Spleen (tissue), 11 donors: ENCODE results near the gene GPR152. TPM values are rescaled to one million over a fixed set of nuclear protein-coding genes. Genes with fewer than 3 reads are reported as not detected.

Experiments used
- DNase-seq: peaks from one replicate; pipeline ENCODE4 v3.0.0-alpha.2; 2020
- H3K27ac ChIP-seq, 8 donors: fragments of 200-600 bp; sonication (generic) in 7 of 8; 1 replicate in 4 of 8; 2 replicates in 4 of 8; pipeline versions ENCODE4 v1.5.0 to v1.8.0; 2016 to 2021; ENCODE audit warnings: inconsistent platforms in 4 of 8, mild to moderate bottlenecking in 4 of 8, moderate library complexity in 1 of 8
- H3K27me3 ChIP-seq, 7 donors: fragments of 200-600 bp; sonication (generic) in 6 of 7; replicated peaks in 1 of 7; 1 replicate in 4 of 7; 2 replicates in 3 of 7; pipeline versions ENCODE4 v1.5.0 to v1.8.0; 2016 to 2021; ENCODE audit warnings: inconsistent platforms in 3 of 7, mild to moderate bottlenecking in 1 of 7
- H3K36me3 ChIP-seq, 6 donors: fragments of 200-600 bp; sonication (generic) in 5 of 6; 1 replicate in 4 of 6; 2 replicates in 2 of 6; pipeline versions ENCODE4 v1.5.0 to v1.8.0; 2016 to 2021; ENCODE audit warnings: inconsistent platforms in 2 of 6
- H3K4me1 ChIP-seq, 6 donors: fragments of 200-600 bp; sonication (generic) in 5 of 6; 1 replicate in 3 of 6; 2 replicates in 3 of 6; pipeline versions ENCODE4 v1.5.0 to v1.8.0; 2016 to 2021; ENCODE audit warnings: inconsistent platforms in 3 of 6
- H3K4me3 ChIP-seq, 8 donors: fragments of 200-600 bp; sonication (generic) in 7 of 8; 1 replicate in 4 of 8; 2 replicates in 4 of 8; pipeline versions ENCODE4 v1.5.0 to v1.8.0; 2016 to 2021; ENCODE audit warnings: inconsistent platforms in 4 of 8, mild to moderate bottlenecking in 4 of 8, moderate library complexity in 2 of 8
- H3K9me3 ChIP-seq, 8 donors: fragments of 200-600 bp; sonication (generic) in 7 of 8; 1 replicate in 4 of 8; 2 replicates in 4 of 8; pipeline versions ENCODE4 v1.5.0 to v1.8.0; 2016 to 2021; ENCODE audit warnings: inconsistent platforms in 4 of 8
- POLR2A ChIP-seq, 3 donors: fragments of 450-650 bp; IDR thresholded peaks; one replicate each; pipeline ENCODE4 v1.5.1; 2017; ENCODE audit warnings: antibody characterized with exemption in 3 of 3, mild to moderate bottlenecking in 1 of 3
- POLR2AphosphoS5 ChIP-seq, 3 donors: sonication (generic); formaldehyde crosslinking; IDR thresholded peaks; one replicate each; pipeline ENCODE4 v1.5.1; 2017; ENCODE audit warnings: antibody characterized with exemption in 3 of 3
- WGBS, 5 donors: extraction: QIAGEN DNeasy Blood & Tissue Kit in 3 of 5; methylation state at CpG; one replicate each; pipeline versions ENCODE4 v1.1.5 to v1.1.7; 2013 to 2018; 5-methylcytosine and 5-hydroxymethylcytosine counted together
- intact Hi-C: fragments of 100-400 bp; cut with DNase I; formaldehyde crosslinking; loops from one replicate; pipeline ENCODE4 v1.15.0; 2023; ENCODE audit warnings: low total_unique reads
- polyA plus RNA-seq, 3 donors: library from polyadenylated mRNA; stranded (reverse); fragments of 200-250 nt; gene quantifications; one replicate each; pipeline ENCODE4 v1.2.1, GENCODE V29; 2013
- total RNA-seq, 7 donors: library from RNA; depleted of rRNA in 3 of 7; stranded (reverse); fragments of >200 nt in 3 of 7; fragmentation: NEBNext Ultra II Directional in 4 of 7; extraction: Animal tissue kit (Norgen Biotek cat#: 25700) in 4 of 7; gene quantifications; one replicate each; pipeline versions ENCODE4 v1.1.0 to v1.2.1, GENCODE V29; 2016 to 2021
- TF ChIP-seq, protein P1 (sequence below), 11 experiments: fragments of 200-600 bp in 7 of 11; fragments of 450-650 bp in 4 of 11; sonication (generic) in 4 of 11; IDR thresholded peaks in 8 of 11; conservative IDR thresholded peaks in 3 of 11; 1 replicate in 7 of 11; 2 replicates in 4 of 11; pipeline versions ENCODE4 v1.4.0 to v1.8.0; 2016 to 2021; ENCODE audit warnings: antibody characterized with exemption in 11 of 11, inconsistent platforms in 4 of 11, mild to moderate bottlenecking in 1 of 11
- donor health status: healthy with polysubstance abuse.
- donor health status: DM: no; HTN: no; CAD: no; lungs with moderate emphysema.
- donor health status: DM: no; HTN: no; CAD: no.
- donor health status: Bipolar disorder and iron deficiency.
- donor health status: healthy.
- donor health status: DM: no; HTN: no; CAD: no.
- donor health status: DM: yes; HTN: yes; CAD: no.

GPR152 gene
- total and polyA plus RNA-seq, 10 donors = 0.10 TPM; not detected in 9

GRCh38 chr11:67492801-67493547, 40.4 kb upstream of the GPR152 start:
- WGBS, 5 donors = 77 to 84% (median 83%) methylated on average over 27 to 46 of the region's 46 CpGs
- peaks cover 0 to 100% (median 95%) of the 10 kb centered on the region in 6 donors for H3K36me3 ChIP-seq
- H3K9me3 ChIP-seq = no peaks in the 10 kb centered on the region
- no peak overlapping the region for H3K4me3 ChIP-seq
- no peak overlapping the region for H3K27ac ChIP-seq
- TF ChIP-seq POLR2A (IDR thresholded peaks at IDR 0.05) (no peak), POLR2AphosphoS5 (IDR thresholded peaks at IDR 0.05) (peak; percentile 21 to 64 (median 29))
- no peak for DNase-seq
- intact Hi-C loops = no loop called here
- peaks cover 0 to 6% (median 0%) of the 10 kb centered on the region in 6 donors for H3K4me1 ChIP-seq
- H3K27me3 ChIP-seq = no peaks in the 10 kb centered on the region

DNA sequence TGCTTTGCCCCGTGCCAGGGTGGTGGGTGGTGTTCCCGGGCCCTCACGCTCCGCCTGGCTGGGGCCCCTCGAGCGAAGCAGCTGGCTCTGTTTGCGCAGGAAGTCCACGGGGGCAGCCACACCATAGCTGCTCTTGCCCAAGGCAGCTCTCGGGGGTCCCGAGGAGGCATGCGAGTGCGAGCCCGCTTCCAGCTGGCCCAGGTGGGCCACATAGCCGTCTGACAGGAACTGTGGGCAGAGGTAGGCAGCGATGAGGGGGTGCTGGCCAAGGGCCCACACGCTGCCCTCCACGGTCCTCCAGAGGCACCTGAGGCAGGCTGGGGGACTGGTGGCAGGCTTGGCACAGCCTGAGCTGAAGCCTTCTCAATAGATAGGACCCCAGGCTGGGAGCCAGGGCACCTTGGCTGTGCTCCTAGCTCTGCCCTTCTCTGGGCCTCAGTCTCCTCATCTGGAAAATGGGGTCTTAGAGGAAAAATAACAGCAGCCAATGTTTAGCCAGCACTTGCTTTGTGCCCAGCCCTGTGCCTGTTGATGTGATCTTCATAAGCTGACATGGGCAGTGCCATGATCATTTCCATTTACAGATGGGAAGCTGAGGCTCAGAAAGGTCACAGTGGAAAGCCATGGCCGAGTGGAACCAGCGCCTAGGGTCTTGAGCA, 39.7 kb upstream of the GPR152 start:
- TF ChIP-seq POLR2AphosphoS5 (IDR thresholded peaks at IDR 0.05) (peak in 1 of 3 donors; percentile 41), POLR2A (IDR thresholded peaks at IDR 0.05) (no peak)
- TF ChIP-seq, protein P1, sequence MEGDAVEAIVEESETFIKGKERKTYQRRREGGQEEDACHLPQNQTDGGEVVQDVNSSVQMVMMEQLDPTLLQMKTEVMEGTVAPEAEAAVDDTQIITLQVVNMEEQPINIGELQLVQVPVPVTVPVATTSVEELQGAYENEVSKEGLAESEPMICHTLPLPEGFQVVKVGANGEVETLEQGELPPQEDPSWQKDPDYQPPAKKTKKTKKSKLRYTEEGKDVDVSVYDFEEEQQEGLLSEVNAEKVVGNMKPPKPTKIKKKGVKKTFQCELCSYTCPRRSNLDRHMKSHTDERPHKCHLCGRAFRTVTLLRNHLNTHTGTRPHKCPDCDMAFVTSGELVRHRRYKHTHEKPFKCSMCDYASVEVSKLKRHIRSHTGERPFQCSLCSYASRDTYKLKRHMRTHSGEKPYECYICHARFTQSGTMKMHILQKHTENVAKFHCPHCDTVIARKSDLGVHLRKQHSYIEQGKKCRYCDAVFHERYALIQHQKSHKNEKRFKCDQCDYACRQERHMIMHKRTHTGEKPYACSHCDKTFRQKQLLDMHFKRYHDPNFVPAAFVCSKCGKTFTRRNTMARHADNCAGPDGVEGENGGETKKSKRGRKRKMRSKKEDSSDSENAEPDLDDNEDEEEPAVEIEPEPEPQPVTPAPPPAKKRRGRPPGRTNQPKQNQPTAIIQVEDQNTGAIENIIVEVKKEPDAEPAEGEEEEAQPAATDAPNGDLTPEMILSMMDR (IDR thresholded peaks at IDR 0.05 in 8 of 11, conservative IDR thresholded peaks at IDR 0.05 in 3 of 11) = no peak
- WGBS, 5 donors = 87 to 94% (median 89%) methylated on average over 3 to 19 of the region's 19 CpGs
- intact Hi-C loops = no loop called here
- Histone ChIP-seq H3K4me3 (no peak overlapping the region), H3K36me3 (peaks cover 0 to 100% (median 94%) of the 10 kb centered on the region in 6 donors), H3K27me3 (no peaks in the 10 kb centered on the region), H3K27ac (no peak overlapping the region), H3K9me3 (no peaks in the 10 kb centered on the region), H3K4me1 (peaks cover 0 to 14% (median 3%) of the 10 kb centered on the region in 6 donors)
- DNase-seq = no peak

- peaks cover 0 to 100% (median 91%) of the 10 kb centered on the region in 6 donors for H3K36me3 ChIP-seq
- WGBS, 5 donors = 83 to 94% (median 85%) methylated on average over 17 to 24 of the region's 24 CpGs
- no peak overlapping the region for H3K4me3 ChIP-seq
- no peak for TF ChIP-seq POLR2A (IDR thresholded peaks at IDR 0.05)
- TF ChIP-seq, protein P1 (IDR thresholded peaks at IDR 0.05 in 8 of 11, conservative IDR thresholded peaks at IDR 0.05 in 3 of 11) = no peak
- TF ChIP-seq POLR2AphosphoS5 (IDR thresholded peaks at IDR 0.05) = no peak
- peaks cover 3 to 21% (median 10%) of the 10 kb centered on the region in 6 donors for H3K4me1 ChIP-seq
- H3K27me3 ChIP-seq = no peaks in the 10 kb centered on the region
- DNase-seq = no peak
- H3K9me3 ChIP-seq = no peaks in the 10 kb centered on the region
- H3K27ac ChIP-seq = no peak overlapping the region
- intact Hi-C loops = no loop called here
Observed at GRCh38 chr11:67491276-67492068, 38.9 kb upstream of the GPR152 start.

GRCh38 chr11:67490727-67491065, 38.2 kb upstream of the GPR152 start:
- intact Hi-C loops = no loop called here
- Histone ChIP-seq H3K36me3 (peaks cover 0 to 93% (median 84%) of the 10 kb centered on the region in 6 donors), H3K4me1 (peaks cover 9 to 29% (median 18%) of the 10 kb centered on the region in 6 donors), H3K27me3 (no peaks in the 10 kb centered on the region), H3K27ac (no peak overlapping the region), H3K4me3 (no peak overlapping the region), H3K9me3 (no peaks in the 10 kb centered on the region)
- WGBS, 5 donors = 88 to 91% (median 90%) methylated on average over 10 to 15 of the region's 15 CpGs
- TF ChIP-seq, protein P1 (IDR thresholded peaks at IDR 0.05 in 8 of 11, conservative IDR thresholded peaks at IDR 0.05 in 3 of 11) = no peak
- TF ChIP-seq POLR2AphosphoS5 (IDR thresholded peaks at IDR 0.05) = peak in 1 of 3 donors; percentile 65
- DNase-seq = peak; percentile 75
